Fibroblast of the aortic adventitia (primary cell): ENCODE results near the gene KCNMB4. TPM values are rescaled to one million over a fixed set of nuclear protein-coding genes. Genes with fewer than 3 reads are reported as not detected.
"Not testable (repeated sequence)": the region's sequence is repeated elsewhere in the genome, so short reads cannot be mapped to it uniquely, and the experiment has no call there.

ENCODE experiments used
- DNase-seq: peaks from one replicate; pipeline ENCODE4 v3.0.0-alpha.2; 2010; ENCODE audit warnings: low read depth
- H3K4me3 ChIP-seq: 2 replicates; pipeline ENCODE4 v1.5.1; 2011; ENCODE audit warnings: low read depth, mild to moderate bottlenecking, control low read depth, low read length, moderate library complexity
- total RNA-seq: library from RNA; depleted of rRNA; stranded (reverse); fragments of >200 nt; gene quantifications from 2 replicates; pipeline ENCODE4 v1.2.3, GENCODE V29; 2012; ENCODE audit warnings: low replicate concordance
- TF ChIP-seq, protein P1 (sequence below): IDR thresholded peaks from 2 replicates; pipeline ENCODE4 v1.5.1; 2011; ENCODE audit warnings: mild to moderate bottlenecking, low read length, control low read depth, inconsistent platforms; ENCODE audit not compliant: insufficient read depth

The KCNMB4 gene
- total RNA-seq, 1 donor, result 2.0 TPM

DNA sequence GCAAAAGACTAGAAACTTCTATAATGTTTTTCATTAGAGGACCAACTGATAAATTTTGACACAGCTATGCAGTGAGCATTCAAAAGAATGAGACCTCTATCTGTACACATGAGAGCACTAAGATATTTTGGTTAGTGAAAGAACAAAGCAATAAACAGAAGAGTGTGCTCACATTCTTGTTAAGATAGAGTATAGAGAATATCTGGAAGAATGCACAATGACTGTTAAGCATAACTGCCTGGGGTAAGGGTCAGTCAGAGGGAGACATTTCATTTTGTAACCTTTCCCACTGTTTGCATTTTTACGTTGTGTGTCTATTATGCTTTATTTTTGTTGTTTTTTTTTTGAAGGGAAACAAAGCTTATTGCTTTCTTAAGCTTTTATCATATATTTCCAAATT, 20.7 kb downstream of the KCNMB4 start:
- no peak overlapping the region for H3K4me3 ChIP-seq
- TF ChIP-seq, protein P1, sequence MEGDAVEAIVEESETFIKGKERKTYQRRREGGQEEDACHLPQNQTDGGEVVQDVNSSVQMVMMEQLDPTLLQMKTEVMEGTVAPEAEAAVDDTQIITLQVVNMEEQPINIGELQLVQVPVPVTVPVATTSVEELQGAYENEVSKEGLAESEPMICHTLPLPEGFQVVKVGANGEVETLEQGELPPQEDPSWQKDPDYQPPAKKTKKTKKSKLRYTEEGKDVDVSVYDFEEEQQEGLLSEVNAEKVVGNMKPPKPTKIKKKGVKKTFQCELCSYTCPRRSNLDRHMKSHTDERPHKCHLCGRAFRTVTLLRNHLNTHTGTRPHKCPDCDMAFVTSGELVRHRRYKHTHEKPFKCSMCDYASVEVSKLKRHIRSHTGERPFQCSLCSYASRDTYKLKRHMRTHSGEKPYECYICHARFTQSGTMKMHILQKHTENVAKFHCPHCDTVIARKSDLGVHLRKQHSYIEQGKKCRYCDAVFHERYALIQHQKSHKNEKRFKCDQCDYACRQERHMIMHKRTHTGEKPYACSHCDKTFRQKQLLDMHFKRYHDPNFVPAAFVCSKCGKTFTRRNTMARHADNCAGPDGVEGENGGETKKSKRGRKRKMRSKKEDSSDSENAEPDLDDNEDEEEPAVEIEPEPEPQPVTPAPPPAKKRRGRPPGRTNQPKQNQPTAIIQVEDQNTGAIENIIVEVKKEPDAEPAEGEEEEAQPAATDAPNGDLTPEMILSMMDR, result no peak
- DNase-seq, result no peak

DNA sequence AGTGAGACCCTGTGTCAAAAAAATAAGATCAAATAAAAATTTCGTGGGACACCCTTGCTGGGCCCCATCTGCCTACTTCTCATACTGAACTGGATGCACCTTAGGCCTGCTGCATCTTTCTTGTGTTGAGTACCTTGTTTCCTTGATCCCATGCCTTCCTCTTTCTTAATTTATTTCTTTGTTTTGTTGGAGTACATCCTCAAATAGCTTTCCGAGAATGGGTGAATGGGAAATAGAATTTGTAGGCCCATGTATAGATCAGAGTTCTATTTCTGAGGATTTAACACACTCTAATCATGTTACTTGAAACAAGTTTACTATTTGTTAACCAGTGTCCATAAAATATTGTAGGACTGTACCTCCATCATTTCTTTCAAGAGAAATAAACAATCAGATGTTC, 23.6 kb downstream of the KCNMB4 start:
- TF ChIP-seq, protein P1, result no peak
- DNase-seq, result no peak
- H3K4me3 ChIP-seq, result no peak overlapping the region

DNA sequence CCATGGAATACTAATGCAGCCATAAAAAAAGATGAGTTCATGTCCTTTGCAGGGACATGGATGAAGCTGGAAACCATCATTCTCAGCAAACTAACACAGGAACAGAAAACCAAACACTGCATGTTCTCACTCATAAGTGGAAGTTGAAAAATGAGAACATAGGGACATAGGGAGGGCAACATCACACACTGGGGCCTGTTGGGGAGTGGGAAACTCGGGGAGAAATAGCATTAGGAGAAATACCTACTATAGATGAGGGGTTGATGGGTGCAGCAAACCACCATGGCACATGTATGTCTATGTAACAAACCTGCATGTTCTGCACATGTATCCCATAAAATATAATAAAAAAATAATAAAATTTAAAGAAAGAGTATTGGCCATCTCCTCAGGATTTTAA, 26.5 kb downstream of the KCNMB4 start:
- not testable (repeated sequence) for DNase-seq, H3K4me3 ChIP-seq

DNA sequence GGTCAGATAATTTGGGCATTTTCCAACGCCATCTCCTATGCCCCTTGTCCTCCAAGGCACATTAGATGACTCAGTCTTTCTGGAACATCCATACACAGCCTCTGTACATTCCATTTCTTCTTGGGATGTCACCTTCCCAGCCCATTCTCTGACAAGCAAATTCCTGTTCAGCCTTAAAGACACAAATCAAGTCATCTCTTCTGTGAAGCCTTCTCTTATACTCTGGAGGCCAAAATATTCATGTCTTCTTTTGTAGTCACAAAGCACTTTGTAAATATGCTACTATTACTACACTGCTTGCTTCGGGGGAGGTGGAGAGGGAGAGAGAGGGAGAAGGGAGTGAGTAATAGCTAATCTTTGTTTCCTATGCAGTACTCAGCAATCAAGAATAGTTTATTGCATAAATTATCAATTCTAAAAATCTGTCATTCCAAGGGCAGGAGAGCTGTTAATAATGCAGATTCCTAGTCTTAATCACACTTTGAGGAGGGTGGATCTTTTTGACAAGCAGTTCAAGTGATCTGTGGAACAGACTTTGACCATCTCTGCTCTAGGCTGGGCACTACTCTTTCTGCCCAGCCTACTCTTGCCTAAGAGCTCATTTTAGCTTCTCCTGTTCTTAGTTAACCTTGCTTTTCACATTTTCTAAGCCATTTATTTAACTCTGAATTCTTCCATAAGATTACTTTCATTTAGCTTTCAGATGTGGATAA, 27.9 kb downstream of the KCNMB4 start:
- peak; percentile 22 for DNase-seq
- H3K4me3 ChIP-seq, result no peak overlapping the region
- TF ChIP-seq, protein P1, result no peak

DNA sequence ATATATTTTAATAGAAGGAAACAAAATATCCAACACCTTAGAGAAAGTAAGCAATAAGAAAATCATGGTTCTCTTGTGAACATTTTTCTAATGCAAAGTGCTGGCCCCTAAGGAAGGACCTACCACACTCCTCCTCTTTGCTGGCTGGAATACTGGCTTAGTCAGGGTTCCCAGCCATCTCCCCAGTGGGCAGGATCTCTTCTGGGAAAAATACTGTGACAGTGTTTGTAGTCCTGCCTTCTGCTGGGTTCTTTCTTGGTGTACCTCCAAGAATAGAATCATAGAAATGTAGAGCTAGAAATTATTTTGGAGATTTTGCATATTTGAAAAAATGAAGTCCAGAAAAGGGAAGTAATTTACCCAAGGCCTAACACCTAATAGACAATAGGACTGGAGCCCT, 31.9 kb downstream of the KCNMB4 start:
- DNase-seq, result no peak
- TF ChIP-seq, protein P1, result no peak
- no peak overlapping the region for H3K4me3 ChIP-seq

DNA sequence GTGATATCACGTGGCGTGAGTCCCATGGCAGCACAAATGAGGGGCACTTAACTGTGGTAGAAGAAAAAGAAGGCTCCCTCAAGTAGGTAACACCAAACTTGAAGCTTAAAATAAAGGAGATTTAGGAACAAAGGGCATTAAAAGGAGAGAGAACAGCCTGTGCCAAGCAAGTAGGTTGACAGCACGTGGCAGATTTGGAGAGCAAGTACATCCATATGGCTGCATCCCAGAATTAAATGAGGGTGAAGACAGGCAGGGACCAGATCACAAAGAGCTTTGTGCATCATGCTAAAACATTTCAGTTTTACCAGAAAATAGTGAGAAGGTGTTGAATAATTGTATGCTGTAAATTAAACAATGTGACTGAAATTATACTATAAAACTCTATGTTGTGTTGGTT, 32.8 kb downstream of the KCNMB4 start:
- no peak for DNase-seq
- TF ChIP-seq, protein P1, result no peak
- no peak overlapping the region for H3K4me3 ChIP-seq

DNA sequence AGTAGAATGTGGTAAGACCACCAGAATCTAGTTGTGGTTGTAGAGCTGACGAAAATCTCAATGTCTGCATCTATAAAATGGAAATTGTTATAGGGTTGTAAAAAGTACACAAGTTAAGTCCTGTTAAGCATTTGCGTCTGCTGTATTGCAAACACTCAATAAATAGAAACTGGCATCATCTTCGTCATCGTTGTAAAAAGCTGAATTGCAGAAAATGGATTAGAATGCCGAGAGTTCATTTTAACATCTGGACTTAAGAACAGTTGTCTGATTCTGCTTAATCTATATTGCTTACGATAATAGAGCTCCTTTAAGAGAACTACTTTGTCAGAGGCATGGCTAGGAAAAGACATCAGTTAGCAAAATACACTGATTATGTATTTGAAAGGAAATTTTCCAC, 33.2 kb downstream of the KCNMB4 start:
- no peak overlapping the region for H3K4me3 ChIP-seq
- no peak for DNase-seq
- TF ChIP-seq, protein P1, result no peak
